Measurements from ENCODE around the gene LDB3.
A peak's percentile ranks its signal among the peaks of the same experiment; 100 is the strongest.

LDB3 gene

GRCh38 chr10:86670290-86670811 lies 2.0 kb downstream of the LDB3 start:
- Histone ChIP-seq H3K4me1 (ENCODE audit: insufficient read depth, low read length) (peaks cover 11% of the 10 kb centered on the region; the same call in 1 of the 2 replicates), H3K27me3 (ENCODE audit: insufficient read depth, low read length) (no peaks in the 10 kb centered on the region), H3K9me3 (ENCODE audit: insufficient read depth, low read depth, low read length) (no peaks in the 10 kb centered on the region), H3K9ac (ENCODE audit: low read depth, low read length) (no peak overlapping the region), H3K27ac (ENCODE audit: low read length) (no peak overlapping the region), H3K36me3 (ENCODE audit: insufficient read depth, low read depth, low read length) (no peaks in the 10 kb centered on the region), H3K4me3 (ENCODE audit: low read length) (no peak overlapping the region)

- Histone ChIP-seq H3K4me3 (ENCODE audit: low read length) (no peak overlapping the region), H3K9me3 (ENCODE audit: insufficient read depth, low read depth, low read length) (no peaks in the 10 kb centered on the region), H3K4me1 (ENCODE audit: insufficient read depth, low read length) (peaks cover 11% of the 10 kb centered on the region; the same call in 1 of the 2 replicates), H3K9ac (ENCODE audit: low read depth, low read length) (no peak overlapping the region), H3K27me3 (ENCODE audit: insufficient read depth, low read length) (no peaks in the 10 kb centered on the region), H3K36me3 (ENCODE audit: insufficient read depth, low read depth, low read length) (no peaks in the 10 kb centered on the region), H3K27ac (ENCODE audit: low read length) (no peak overlapping the region)
These were observed 2.6 kb downstream of the LDB3 start for GRCh38 chr10:86670876-86671275.

- H3K27me3 ChIP-seq (ENCODE audit: insufficient read depth, low read length) = no peaks in the 10 kb centered on the region
- no peaks in the 10 kb centered on the region for H3K36me3 ChIP-seq (ENCODE audit: insufficient read depth, low read depth, low read length)
- peaks cover 11% of the 10 kb centered on the region; the same call in 1 of the 2 replicates for H3K4me1 ChIP-seq (ENCODE audit: insufficient read depth, low read length)
- H3K9ac ChIP-seq (ENCODE audit: low read depth, low read length) = no peak overlapping the region
- no peak overlapping the region for H3K4me3 ChIP-seq (ENCODE audit: low read length)
- no peaks in the 10 kb centered on the region for H3K9me3 ChIP-seq (ENCODE audit: insufficient read depth, low read depth, low read length)
- H3K27ac ChIP-seq (ENCODE audit: low read length) = no peak overlapping the region
These were observed 3.1 kb downstream of the LDB3 start for GRCh38 chr10:86671419-86671818.

GRCh38 chr10:86671985-86672710 lies 3.8 kb downstream of the LDB3 start:
- H3K36me3 ChIP-seq (ENCODE audit: insufficient read depth, low read depth, low read length) = no peaks in the 10 kb centered on the region
- H3K27me3 ChIP-seq (ENCODE audit: insufficient read depth, low read length) = no peaks in the 10 kb centered on the region
- H3K4me1 ChIP-seq (ENCODE audit: insufficient read depth, low read length) = peaks cover 11% of the 10 kb centered on the region; the same call in 1 of the 2 replicates
- H3K9me3 ChIP-seq (ENCODE audit: insufficient read depth, low read depth, low read length) = no peaks in the 10 kb centered on the region
- no peak overlapping the region for H3K9ac ChIP-seq (ENCODE audit: low read depth, low read length)
- no peak overlapping the region for H3K4me3 ChIP-seq (ENCODE audit: low read length)
- peak overlapping the region; percentile 64 for H3K27ac ChIP-seq (ENCODE audit: low read length)

GRCh38 chr10:86673216-86673826 lies 5.0 kb downstream of the LDB3 start:
- Histone ChIP-seq H3K36me3 (ENCODE audit: insufficient read depth, low read depth, low read length) (no peaks in the 10 kb centered on the region), H3K4me3 (ENCODE audit: low read length) (no peak overlapping the region), H3K9me3 (ENCODE audit: insufficient read depth, low read depth, low read length) (no peaks in the 10 kb centered on the region), H3K9ac (ENCODE audit: low read depth, low read length) (no peak overlapping the region), H3K4me1 (ENCODE audit: insufficient read depth, low read length) (peaks cover 11% of the 10 kb centered on the region; the same call in 1 of the 2 replicates), H3K27ac (ENCODE audit: low read length) (no peak overlapping the region), H3K27me3 (ENCODE audit: insufficient read depth, low read length) (no peaks in the 10 kb centered on the region)

- H3K4me1 ChIP-seq (ENCODE audit: insufficient read depth, low read length) = peaks cover 11% of the 10 kb centered on the region; the same call in 1 of the 2 replicates
- H3K27me3 ChIP-seq (ENCODE audit: insufficient read depth, low read length) = no peaks in the 10 kb centered on the region
- H3K36me3 ChIP-seq (ENCODE audit: insufficient read depth, low read depth, low read length) = no peaks in the 10 kb centered on the region
- no peaks in the 10 kb centered on the region for H3K9me3 ChIP-seq (ENCODE audit: insufficient read depth, low read depth, low read length)
- no peak overlapping the region for H3K9ac ChIP-seq (ENCODE audit: low read depth, low read length)
- no peak overlapping the region for H3K4me3 ChIP-seq (ENCODE audit: low read length)
- H3K27ac ChIP-seq (ENCODE audit: low read length) = no peak overlapping the region
These were observed 5.7 kb downstream of the LDB3 start for GRCh38 chr10:86673827-86674581.

- Histone ChIP-seq H3K27ac (ENCODE audit: low read length) (no peak overlapping the region), H3K36me3 (ENCODE audit: insufficient read depth, low read depth, low read length) (no peaks in the 10 kb centered on the region), H3K9me3 (ENCODE audit: insufficient read depth, low read depth, low read length) (no peaks in the 10 kb centered on the region), H3K27me3 (ENCODE audit: insufficient read depth, low read length) (no peaks in the 10 kb centered on the region), H3K4me3 (ENCODE audit: low read length) (no peak overlapping the region), H3K4me1 (ENCODE audit: insufficient read depth, low read length) (peaks cover 11% of the 10 kb centered on the region; the same call in 1 of the 2 replicates), H3K9ac (ENCODE audit: low read depth, low read length) (no peak overlapping the region)
These were observed 6.6 kb downstream of the LDB3 start for GRCh38 chr10:86674912-86675311.

GRCh38 chr10:86677374-86677773 lies 9.1 kb downstream of the LDB3 start:
- no peaks in the 10 kb centered on the region for H3K9me3 ChIP-seq (ENCODE audit: insufficient read depth, low read depth, low read length)
- H3K36me3 ChIP-seq (ENCODE audit: insufficient read depth, low read depth, low read length) = no peaks in the 10 kb centered on the region
- no peaks in the 10 kb centered on the region for H3K27me3 ChIP-seq (ENCODE audit: insufficient read depth, low read length)
- H3K4me1 ChIP-seq (ENCODE audit: insufficient read depth, low read length) = peaks cover 7% of the 10 kb centered on the region; the same call in 1 of the 2 replicates
- no peak overlapping the region for H3K4me3 ChIP-seq (ENCODE audit: low read length)
- no peak overlapping the region for H3K27ac ChIP-seq (ENCODE audit: low read length)
- no peak overlapping the region for H3K9ac ChIP-seq (ENCODE audit: low read depth, low read length)

- no peaks in the 10 kb centered on the region for H3K4me1 ChIP-seq (ENCODE audit: insufficient read depth, low read length)
- no peak overlapping the region for H3K27ac ChIP-seq (ENCODE audit: low read length)
- no peak overlapping the region for H3K9ac ChIP-seq (ENCODE audit: low read depth, low read length)
- H3K36me3 ChIP-seq (ENCODE audit: insufficient read depth, low read depth, low read length) = no peaks in the 10 kb centered on the region
- no peak overlapping the region for H3K4me3 ChIP-seq (ENCODE audit: low read length)
- H3K9me3 ChIP-seq (ENCODE audit: insufficient read depth, low read depth, low read length) = no peaks in the 10 kb centered on the region
- no peaks in the 10 kb centered on the region for H3K27me3 ChIP-seq (ENCODE audit: insufficient read depth, low read length)
These were observed 10.9 kb downstream of the LDB3 start for GRCh38 chr10:86678999-86679792.

- H3K4me1 ChIP-seq (ENCODE audit: insufficient read depth, low read length) = peaks cover 5% of the 10 kb centered on the region; the same call in 1 of the 2 replicates
- no peaks in the 10 kb centered on the region for H3K9me3 ChIP-seq (ENCODE audit: insufficient read depth, low read depth, low read length)
- H3K27ac ChIP-seq (ENCODE audit: low read length) = no peak overlapping the region
- H3K36me3 ChIP-seq (ENCODE audit: insufficient read depth, low read depth, low read length) = no peaks in the 10 kb centered on the region
- H3K9ac ChIP-seq (ENCODE audit: low read depth, low read length) = no peak overlapping the region
- no peak overlapping the region for H3K4me3 ChIP-seq (ENCODE audit: low read length)
- H3K27me3 ChIP-seq (ENCODE audit: insufficient read depth, low read length) = no peaks in the 10 kb centered on the region
These were observed 12.7 kb downstream of the LDB3 start for GRCh38 chr10:86681047-86681446.

Measured in iPS-20b (cell line).